Measurements from ENCODE around the gene HAVCR2.

Gene HAVCR2

DNA sequence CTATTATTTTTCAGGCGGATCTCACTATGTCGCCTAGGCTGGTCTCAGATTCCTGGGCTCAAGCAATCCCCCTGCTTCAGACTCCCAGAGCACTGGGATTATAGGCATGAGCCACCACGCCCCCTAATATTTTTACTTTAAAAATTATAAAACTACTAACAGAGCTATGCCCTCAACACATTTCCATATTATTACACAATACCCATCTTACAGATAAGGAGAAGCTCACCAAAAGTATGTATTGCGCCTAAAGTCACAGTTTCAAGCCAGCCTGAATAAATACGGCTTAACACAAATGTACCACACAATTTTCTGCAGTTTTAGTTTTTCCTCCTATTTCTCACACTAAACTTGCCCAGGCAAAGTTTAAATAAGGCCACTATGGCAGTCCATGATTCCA is 40.1 kb downstream of the HAVCR2 start:
- TF ChIP-seq, protein P1, sequence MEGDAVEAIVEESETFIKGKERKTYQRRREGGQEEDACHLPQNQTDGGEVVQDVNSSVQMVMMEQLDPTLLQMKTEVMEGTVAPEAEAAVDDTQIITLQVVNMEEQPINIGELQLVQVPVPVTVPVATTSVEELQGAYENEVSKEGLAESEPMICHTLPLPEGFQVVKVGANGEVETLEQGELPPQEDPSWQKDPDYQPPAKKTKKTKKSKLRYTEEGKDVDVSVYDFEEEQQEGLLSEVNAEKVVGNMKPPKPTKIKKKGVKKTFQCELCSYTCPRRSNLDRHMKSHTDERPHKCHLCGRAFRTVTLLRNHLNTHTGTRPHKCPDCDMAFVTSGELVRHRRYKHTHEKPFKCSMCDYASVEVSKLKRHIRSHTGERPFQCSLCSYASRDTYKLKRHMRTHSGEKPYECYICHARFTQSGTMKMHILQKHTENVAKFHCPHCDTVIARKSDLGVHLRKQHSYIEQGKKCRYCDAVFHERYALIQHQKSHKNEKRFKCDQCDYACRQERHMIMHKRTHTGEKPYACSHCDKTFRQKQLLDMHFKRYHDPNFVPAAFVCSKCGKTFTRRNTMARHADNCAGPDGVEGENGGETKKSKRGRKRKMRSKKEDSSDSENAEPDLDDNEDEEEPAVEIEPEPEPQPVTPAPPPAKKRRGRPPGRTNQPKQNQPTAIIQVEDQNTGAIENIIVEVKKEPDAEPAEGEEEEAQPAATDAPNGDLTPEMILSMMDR (IDR thresholded peaks at IDR 0.05; ENCODE audit: low read depth, low read length), result no peak

DNA sequence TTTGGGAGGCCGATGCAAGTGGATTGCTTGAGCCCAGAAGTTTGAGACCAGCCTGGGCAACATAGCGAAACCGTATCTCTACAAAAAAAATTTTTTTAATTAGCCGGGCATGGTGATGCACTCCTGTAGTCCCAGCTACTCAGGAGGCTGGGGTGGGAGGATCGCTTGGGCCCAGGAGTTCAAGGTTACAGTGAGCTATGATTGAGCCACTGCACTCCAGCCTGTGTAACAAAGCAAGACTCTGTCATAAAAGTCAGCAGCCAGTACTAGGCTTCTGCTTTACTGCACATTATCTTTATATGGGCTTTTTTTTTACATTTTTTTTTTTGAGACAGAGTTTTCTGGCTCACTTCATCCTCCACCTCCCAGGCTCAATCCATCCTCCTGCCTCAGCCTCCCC is 40.5 kb downstream of the HAVCR2 start:
- TF ChIP-seq, protein P1 (IDR thresholded peaks at IDR 0.05; ENCODE audit: low read depth, low read length), result no peak
- H3K4me3 ChIP-seq (ENCODE audit: low read depth, low read length), result no peak overlapping the region

More for the DNA sequence above, 40.1 kb downstream of the HAVCR2 start:
- H3K4me3 ChIP-seq (ENCODE audit: low read depth, low read length), result no peak overlapping the region

DNA sequence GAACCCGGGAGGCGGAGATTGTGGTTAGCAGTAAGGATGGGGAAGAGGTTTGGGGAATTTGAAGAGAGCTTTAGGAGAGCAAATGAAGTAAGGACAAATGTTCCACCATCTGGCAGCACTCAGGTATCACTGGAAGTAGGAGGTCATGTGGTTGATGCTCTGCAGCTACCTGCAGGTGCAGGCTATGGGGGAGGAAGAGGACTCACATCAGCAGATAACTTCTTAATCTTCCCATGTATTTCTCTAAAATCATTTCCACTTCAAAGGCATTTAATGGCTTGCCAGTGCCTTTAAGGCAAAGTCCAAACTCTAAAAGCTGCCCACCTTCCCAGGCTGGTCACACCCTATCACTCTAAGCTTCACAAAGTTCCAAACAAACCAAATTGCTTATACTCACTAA is 41.8 kb downstream of the HAVCR2 start:
- TF ChIP-seq, protein P1 (IDR thresholded peaks at IDR 0.05; ENCODE audit: low read depth, low read length), result no peak
- no peak overlapping the region for H3K4me3 ChIP-seq (ENCODE audit: low read depth, low read length)

DNA sequence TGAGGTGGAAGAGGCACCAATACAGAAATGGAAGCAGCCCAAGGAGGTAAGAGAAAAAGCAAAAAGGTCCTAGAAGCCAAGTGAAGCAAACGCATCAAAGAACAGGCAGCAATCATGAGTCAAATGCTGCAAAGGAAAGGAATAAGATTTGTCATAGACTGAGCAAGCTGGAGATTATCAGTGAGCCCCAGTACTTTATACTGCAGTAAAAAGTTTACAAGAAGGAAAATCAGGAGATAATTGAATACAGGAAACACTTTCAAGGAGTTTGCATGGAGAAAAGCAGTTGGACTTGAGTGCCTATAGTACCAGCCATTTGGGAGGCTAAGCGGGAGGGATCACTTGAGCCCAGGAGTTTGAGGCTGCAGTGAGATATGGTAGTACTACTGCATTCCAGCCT is 42.8 kb downstream of the HAVCR2 start:
- TF ChIP-seq, protein P1 (IDR thresholded peaks at IDR 0.05; ENCODE audit: low read depth, low read length), result no peak
- H3K4me3 ChIP-seq (ENCODE audit: low read depth, low read length), result no peak overlapping the region

DNA sequence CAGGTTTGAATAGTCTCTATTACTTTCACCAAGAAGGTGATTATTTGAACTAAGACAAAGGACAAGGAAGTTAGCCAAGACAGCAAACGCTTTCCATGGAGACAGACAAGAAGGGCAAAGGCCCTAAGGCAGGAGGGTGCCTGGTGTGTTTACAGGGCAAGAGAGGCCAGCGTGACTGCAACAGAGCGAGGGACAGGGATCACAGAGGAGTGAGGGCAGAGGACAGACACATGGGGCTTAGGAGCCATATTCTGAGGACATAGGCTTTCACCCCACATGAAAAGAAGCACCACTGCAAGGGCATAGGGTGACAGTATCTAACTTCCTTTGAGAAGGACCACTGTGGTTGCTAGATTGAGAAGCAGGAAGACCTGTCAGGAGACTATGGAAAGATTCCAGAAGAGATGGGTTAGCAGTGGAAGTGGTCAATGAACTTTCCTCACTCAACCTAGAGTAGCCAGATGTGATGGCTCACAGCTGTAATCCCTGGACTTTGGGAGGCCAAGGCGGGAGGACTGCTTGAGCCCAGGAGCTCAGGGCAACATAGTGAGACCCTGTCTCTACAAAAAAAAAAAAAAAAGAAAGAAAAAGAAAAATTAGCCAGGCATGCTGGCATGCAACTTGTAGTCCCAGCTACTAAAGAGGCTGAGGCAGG is 44.9 kb downstream of the HAVCR2 start:
- TF ChIP-seq, protein P1 (IDR thresholded peaks at IDR 0.05; ENCODE audit: low read depth, low read length), result no peak
- H3K4me3 ChIP-seq (ENCODE audit: low read depth, low read length), result no peak overlapping the region

DNA sequence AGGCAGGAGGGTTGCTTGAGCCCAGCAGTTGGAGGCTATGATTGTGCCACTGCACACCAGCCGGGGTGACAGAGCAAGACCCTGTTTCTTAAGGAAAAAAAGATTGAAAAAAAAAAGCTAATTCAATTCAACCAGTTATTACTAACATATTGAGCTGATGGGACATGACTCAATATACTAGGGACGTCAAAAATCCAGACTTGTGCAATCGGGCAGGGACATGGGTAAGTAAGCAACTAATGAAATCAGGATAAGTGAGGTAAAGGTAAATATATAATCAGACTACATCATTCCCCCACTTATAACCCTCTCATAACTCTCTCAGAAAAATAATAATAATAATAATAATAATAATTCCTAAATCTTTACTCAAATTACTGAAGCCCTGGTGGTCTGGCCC is 49.0 kb downstream of the HAVCR2 start:
- no peak overlapping the region for H3K4me3 ChIP-seq (ENCODE audit: low read depth, low read length)
- TF ChIP-seq, protein P1 (IDR thresholded peaks at IDR 0.05; ENCODE audit: low read depth, low read length), result no peak

DNA sequence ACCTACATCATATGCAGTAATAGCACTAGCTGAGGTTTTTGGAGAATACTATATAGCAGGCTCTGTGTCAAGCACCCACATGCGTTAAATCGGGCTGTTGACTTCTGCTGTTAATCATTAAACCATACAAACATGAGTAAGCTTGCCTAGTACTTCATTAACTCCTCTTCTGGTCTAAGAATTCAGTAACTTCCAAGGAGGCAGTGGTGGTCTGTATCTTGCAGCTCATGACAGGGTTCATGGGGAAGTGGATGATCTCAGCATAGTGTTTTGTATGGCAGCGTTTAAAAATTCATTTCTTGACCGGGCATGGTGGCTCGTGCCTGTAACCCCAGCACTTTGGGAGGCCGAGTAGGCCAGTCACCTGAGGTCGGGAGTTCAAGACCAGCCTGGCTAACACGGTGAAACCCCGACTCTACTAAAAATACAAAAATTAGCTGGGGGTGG is 49.7 kb downstream of the HAVCR2 start, which contains the start of gene HAVCR1:
Gene HAVCR1 (minus strand): TSS at position 24 of the 447 bp plus-strand sequence. CDS start 1,173 bp downstream, outside the sequence.
- H3K4me3 ChIP-seq (ENCODE audit: low read depth, low read length), result no peak within 1 kb of the TSS
- TF ChIP-seq, protein P1 (IDR thresholded peaks at IDR 0.05; ENCODE audit: low read depth, low read length), result no peak
